HG02642 (cell line): ENCODE results near the gene AGER.
"Not testable (repeated sequence)": the region's sequence is repeated elsewhere in the genome, so short reads cannot be mapped to it uniquely, and the experiment has no call there.

Experiments used
- ATAC-seq: cut with Tn5 transposase; IDR thresholded peaks from one replicate; pipeline ENCODE4 v1.9.1; 2021; ENCODE audit warnings: mild to moderate bottlenecking; ENCODE audit not compliant: unreplicated experiment, poor library complexity

Gene AGER

GRCh38 chr6:32151863-32152768 is 31.9 kb downstream of the AGER start, which contains the start of gene PRRT1:
Gene PRRT1 (minus strand): TSS chr6:32151939. CDS start chr6:32151827, 112 bp downstream.
- no peak for ATAC-seq

GRCh38 chr6:32151181-32151862 is 32.7 kb downstream of the AGER start:
- ATAC-seq: no peak

GRCh38 chr6:32149932-32150870 is 33.9 kb downstream of the AGER start:
- ATAC-seq: no peak

- ATAC-seq: no peak
These were observed 34.8 kb downstream of the AGER start for GRCh38 chr6:32149092-32149755.

GRCh38 chr6:32148289-32149091 is 35.6 kb downstream of the AGER start:
- no peak for ATAC-seq

DNA sequence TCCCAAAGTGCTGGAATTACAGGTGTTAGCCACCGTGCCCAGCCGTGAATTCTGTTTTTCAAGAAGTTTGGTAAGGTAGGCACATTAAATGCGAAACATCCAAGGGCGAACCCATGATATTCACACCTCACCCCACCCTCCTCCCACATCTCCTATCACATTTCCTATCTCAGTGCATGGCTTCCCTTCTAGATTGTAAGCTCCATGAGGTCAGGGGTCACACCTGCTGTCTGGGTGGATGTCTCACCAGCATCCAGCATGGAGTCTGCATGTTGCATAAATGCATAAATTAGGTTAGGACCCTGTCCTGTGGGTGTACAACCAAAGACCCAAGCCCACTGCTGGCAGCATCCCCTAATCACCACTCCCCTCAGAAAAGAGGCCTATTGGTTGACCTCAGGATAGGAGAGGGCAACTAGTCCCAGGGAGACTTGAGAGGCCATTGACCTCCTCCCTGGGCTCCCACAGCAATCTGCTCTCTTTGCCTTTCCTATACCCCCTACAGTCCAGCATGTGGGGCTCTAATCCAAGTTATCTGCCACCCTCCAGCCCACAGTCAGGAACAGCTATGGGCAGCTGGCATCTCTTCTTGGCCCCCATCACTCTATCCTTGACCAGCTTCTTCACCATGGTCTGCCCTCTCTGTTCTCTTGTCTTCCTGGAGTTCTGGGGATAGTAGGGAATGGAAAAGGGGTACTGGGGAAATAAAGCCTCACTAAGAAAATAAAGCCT is 36.5 kb downstream of the AGER start:
- no peak for ATAC-seq

DNA sequence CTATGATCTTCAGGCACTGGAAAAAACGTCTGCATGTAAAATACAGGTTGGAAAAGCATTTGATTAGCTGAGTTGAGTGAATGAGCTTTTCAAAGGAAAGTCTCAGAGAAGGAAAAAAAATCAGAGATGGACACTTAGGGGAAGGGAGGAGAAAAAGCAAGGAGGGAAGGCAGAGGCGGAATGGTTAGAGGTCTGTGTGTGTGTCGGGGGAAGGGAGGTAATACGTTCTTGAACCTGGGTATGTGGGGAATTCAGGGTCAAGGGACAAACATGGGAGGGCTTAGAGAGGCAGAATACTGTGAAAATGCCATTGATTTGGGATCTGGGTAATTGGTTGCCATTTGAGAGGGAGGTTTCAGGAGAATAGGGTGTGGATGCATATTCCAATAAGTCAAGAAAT is 37.4 kb downstream of the AGER start:
- no peak for ATAC-seq

DNA sequence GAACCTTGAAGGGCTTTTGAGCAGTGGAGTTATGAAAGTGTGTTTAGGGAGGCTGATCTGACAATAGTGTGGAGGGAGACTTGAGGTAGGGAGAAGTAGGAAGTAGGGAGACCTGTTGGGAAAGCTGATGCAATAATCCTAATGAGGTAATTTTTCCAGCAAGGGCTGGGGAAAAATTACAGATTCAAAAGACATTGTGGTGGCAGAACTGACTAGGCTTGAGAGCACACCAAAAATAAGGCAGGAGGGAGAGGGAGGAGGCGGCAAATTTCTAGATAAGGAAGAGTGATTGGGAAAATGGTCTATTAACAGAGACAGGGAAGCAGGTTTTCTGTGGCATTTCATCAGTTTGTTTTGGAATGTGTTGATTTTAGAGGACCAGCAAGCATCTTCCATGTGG is 37.8 kb downstream of the AGER start:
- ATAC-seq: no peak

GRCh38 chr6:32144238-32144637 is 39.8 kb downstream of the AGER start:
- not testable (repeated sequence) for ATAC-seq

- ATAC-seq: no peak
These were observed 43.5 kb downstream of the AGER start for GRCh38 chr6:32140420-32141046.

DNA sequence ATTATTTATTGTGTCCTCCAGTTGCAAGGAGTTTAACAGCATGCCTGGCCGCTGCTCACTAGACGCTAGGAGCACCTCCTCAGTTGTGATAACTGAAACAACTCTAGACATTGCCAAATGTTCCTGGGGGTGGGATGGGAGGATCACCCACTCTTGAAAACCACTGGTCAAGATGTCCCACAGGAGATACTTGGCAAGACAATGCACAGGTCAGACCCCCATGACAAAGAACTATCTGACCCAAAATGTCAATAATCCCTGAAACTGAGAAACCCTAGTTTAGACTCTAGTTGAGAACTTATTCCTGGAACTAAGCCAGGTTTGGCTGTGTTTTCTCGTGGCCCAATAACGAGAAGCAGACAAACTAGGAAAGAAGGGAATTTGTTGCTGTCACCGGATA is 44.5 kb downstream of the AGER start:
- ATAC-seq: no peak

GRCh38 chr6:32137454-32137853 is 46.6 kb downstream of the AGER start:
- ATAC-seq: no peak

DNA sequence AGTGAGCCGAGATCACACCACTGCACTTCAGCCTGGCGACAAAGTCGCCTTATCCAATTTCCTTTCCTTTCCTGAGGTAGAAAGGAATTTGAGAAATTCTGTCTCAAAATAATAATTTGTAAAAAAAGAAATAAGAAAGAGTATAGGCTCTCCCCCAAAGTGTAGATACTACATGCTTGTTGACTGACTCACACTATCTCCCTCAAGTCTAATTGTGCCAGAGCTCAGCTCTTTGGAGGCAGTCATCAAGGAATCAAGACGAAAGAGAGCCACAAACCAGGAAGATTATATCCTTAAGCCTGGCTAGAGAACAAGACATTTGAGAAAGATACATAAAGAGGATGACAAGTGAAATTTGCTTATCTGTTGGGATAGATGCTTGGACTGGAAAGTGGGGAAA is 50.3 kb downstream of the AGER start:
- no peak for ATAC-seq

- ATAC-seq: no peak
These were observed 51.9 kb downstream of the AGER start for GRCh38 chr6:32132110-32132509.

DNA sequence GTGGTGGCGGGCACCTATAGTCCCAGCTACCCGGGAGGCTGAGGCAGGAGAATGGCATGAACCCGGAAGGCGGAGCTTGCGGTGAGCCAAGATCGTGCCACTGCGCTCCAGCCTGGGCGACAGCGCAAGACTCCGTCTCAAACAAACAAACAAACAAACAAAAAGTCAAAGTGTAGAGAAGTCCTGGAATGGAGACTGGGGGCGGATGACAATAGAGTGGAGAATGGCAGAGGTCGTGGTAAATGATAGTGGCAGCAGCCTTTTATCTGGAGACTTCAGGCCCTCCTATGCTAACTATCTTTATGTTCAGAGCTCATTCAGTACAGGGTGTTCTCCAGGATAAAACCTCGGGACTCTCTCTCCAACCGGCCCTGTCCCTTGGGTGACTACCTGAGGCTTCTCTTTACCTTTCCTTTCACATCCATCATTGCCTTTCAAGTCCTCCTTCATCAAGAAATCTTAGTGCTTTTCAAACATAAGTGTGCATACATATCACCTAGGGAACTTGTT is 52.6 kb downstream of the AGER start:
- ATAC-seq: no peak
